Right lobe of liver (tissue), 6 donors: Measurements from ENCODE around the gene IFIT3. TPM values are rescaled to one million over a fixed set of nuclear protein-coding genes. Genes with fewer than 3 reads are reported as not detected.
A peak's percentile ranks its signal among the peaks of the same experiment; 100 is the strongest.

ENCODE experiments used
- ATAC-seq, 4 donors: fragments of 200-7000 bp; cut with Tn5 transposase; one replicate each; pipeline ENCODE4 v1.9.1; 2020; ENCODE audit warnings: mild to moderate bottlenecking in 4 of 4, moderate library complexity in 4 of 4
- DNase-seq, 3 donors: peaks; one replicate each; pipeline ENCODE4 v3.0.0-alpha.2; 2020
- H3K27ac ChIP-seq, 3 donors: fragments of 200-600 bp; one replicate each; pipeline ENCODE4 v1.8.0; 2022
- H3K27me3 ChIP-seq, 2 donors: fragments of 200-600 bp; one replicate each; pipeline ENCODE4 v1.8.0; 2022
- H3K36me3 ChIP-seq, 4 donors: fragments of 200-600 bp; sonication (generic) in 1 of 4; one replicate each; pipeline versions ENCODE4 v1.5.1 to v1.8.0; 2017 to 2022; ENCODE audit warnings: control low read depth in 1 of 4
- H3K4me1 ChIP-seq, 4 donors: fragments of 200-600 bp; sonication (generic) in 1 of 4; one replicate each; pipeline versions ENCODE4 v1.5.1 to v1.8.0; 2017 to 2022; ENCODE audit warnings: control low read depth in 1 of 4
- H3K4me3 ChIP-seq, 3 donors: fragments of 200-600 bp; one replicate each; pipeline ENCODE4 v1.8.0; 2022
- H3K9me3 ChIP-seq, 4 donors: fragments of 200-600 bp; sonication (generic) in 1 of 4; one replicate each; pipeline versions ENCODE4 v1.5.1 to v1.8.0; 2017 to 2022; ENCODE audit warnings: control low read depth in 1 of 4
- POLR2A ChIP-seq: fragments of 450-650 bp; IDR thresholded peaks from one replicate; pipeline ENCODE4 v1.6.1; 2017; ENCODE audit warnings: antibody characterized with exemption, mild to moderate bottlenecking
- WGBS: methylation state at CpG from one replicate; pipeline ENCODE4 v1.1.6; 2018; ENCODE audit warnings: low coverage, low lambda C conversion rate; ENCODE audit not compliant: insufficient coverage; ENCODE audit errors: missing lambda C conversion rate; 5-methylcytosine and 5-hydroxymethylcytosine counted together
- intact Hi-C, 2 donors: fragments of 100-400 bp; cut with DNase I; formaldehyde crosslinking; loops; one replicate each; pipeline versions ENCODE4 v1.11.2 to v1.14.1; 2022
- total RNA-seq, 6 experiments: library from RNA; depleted of rRNA in 2 of 6; stranded (reverse); fragments of >200 nt in 2 of 6; fragmentation: NEBNext Ultra II Directional in 3 of 6; extraction: Animal tissue kit (Norgen Biotek cat#: 25700) in 3 of 6; gene quantifications; one replicate each; pipeline versions ENCODE4 v1.1.0 to v1.2.4, GENCODE V29; 2016 to 2023
- TF ChIP-seq, protein P1 (sequence below), 4 donors: fragments of 200-600 bp in 3 of 4; fragments of 450-650 bp in 1 of 4; IDR thresholded peaks; one replicate each; pipeline versions ENCODE4 v1.5.1 to v1.8.0; 2016 to 2022; ENCODE audit warnings: antibody characterized with exemption in 4 of 4, mild to moderate bottlenecking in 2 of 4
- donor health status: DM: no; HTN: yes; CAD: no.
- donor health status: DM: no; HTN: no; CAD: no.
- donor health status: DM: no; HTN: no; CAD: no.
- donor health status: DM: no; HTN: yes; CAD: no.
- donor health status: DM: no; HTN: yes; CAD: no.

Gene IFIT3
- total RNA-seq, 6 experiments from 2014 or later = 7.5 to 17.9 (median 11.5) TPM

DNA sequence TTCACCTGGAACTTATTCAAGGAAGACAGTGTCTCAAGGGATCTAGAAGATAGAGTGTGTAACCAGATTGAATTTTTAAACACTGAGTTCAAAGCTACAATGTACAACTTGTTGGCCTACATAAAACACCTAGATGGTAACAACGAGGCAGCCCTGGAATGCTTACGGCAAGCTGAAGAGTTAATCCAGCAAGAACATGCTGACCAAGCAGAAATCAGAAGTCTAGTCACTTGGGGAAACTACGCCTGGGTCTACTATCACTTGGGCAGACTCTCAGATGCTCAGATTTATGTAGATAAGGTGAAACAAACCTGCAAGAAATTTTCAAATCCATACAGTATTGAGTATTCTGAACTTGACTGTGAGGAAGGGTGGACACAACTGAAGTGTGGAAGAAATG lies 10.9 kb downstream of the IFIT3 start:
- Histone ChIP-seq H3K9me3 (no peaks in the 10 kb centered on the region), H3K36me3 (peaks cover 0 to 25% (median 5%) of the 10 kb centered on the region in 4 donors), H3K27me3 (no peaks in the 10 kb centered on the region), H3K4me1 (peaks cover 0 to 26% (median 5%) of the 10 kb centered on the region in 4 donors), H3K27ac (no peak overlapping the region), H3K4me3 (no peak overlapping the region)
- 76% methylated on average over 3 of the region's 3 CpGs for WGBS
- ATAC-seq (no peak), DNase-seq (no peak)
- TF ChIP-seq POLR2A = no peak
- TF ChIP-seq, protein P1, sequence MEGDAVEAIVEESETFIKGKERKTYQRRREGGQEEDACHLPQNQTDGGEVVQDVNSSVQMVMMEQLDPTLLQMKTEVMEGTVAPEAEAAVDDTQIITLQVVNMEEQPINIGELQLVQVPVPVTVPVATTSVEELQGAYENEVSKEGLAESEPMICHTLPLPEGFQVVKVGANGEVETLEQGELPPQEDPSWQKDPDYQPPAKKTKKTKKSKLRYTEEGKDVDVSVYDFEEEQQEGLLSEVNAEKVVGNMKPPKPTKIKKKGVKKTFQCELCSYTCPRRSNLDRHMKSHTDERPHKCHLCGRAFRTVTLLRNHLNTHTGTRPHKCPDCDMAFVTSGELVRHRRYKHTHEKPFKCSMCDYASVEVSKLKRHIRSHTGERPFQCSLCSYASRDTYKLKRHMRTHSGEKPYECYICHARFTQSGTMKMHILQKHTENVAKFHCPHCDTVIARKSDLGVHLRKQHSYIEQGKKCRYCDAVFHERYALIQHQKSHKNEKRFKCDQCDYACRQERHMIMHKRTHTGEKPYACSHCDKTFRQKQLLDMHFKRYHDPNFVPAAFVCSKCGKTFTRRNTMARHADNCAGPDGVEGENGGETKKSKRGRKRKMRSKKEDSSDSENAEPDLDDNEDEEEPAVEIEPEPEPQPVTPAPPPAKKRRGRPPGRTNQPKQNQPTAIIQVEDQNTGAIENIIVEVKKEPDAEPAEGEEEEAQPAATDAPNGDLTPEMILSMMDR (IDR thresholded peaks at IDR 0.05) = no peak
- intact Hi-C loops = no loop called here

DNA sequence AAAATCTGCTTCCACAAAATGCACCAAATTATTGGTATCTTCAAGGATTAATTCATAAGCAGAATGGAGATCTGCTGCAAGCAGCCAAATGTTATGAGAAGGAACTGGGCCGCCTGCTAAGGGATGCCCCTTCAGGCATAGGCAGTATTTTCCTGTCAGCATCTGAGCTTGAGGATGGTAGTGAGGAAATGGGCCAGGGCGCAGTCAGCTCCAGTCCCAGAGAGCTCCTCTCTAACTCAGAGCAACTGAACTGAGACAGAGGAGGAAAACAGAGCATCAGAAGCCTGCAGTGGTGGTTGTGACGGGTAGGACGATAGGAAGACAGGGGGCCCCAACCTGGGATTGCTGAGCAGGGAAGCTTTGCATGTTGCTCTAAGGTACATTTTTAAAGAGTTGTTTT lies 12.1 kb downstream of the IFIT3 start:
- no peak for ATAC-seq
- no peak for TF ChIP-seq POLR2A
- TF ChIP-seq, protein P1 (IDR thresholded peaks at IDR 0.05) = no peak
- no peaks in the 10 kb centered on the region for H3K9me3 ChIP-seq
- DNase-seq = no peak
- H3K36me3 ChIP-seq = peaks cover 0 to 25% (median 5%) of the 10 kb centered on the region in 4 donors
- WGBS = 100% methylated on average over 1 of the region's 4 CpGs
- no peak overlapping the region for H3K4me3 ChIP-seq
- H3K27me3 ChIP-seq = no peaks in the 10 kb centered on the region
- H3K27ac ChIP-seq = no peak overlapping the region
- intact Hi-C loops = no loop called here
- peaks cover 0 to 14% (median 0%) of the 10 kb centered on the region in 4 donors for H3K4me1 ChIP-seq

DNA sequence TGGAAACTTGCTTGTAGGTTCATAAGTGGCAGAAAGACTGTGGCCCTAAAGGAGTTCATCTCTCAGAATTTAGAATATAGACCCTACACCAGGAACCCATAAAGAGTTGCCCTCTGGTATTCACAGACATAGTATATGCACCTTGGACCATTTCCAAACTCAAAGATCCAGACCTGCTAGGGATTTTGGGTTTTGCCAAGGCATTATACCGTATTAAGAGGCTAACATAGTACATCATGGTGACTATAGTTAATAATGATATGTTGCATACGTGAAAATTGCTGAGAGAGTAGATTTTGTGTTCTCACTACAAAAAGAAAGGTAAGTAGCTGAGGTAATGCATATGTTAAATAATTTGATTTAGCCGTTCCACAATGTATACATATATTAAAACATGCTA lies 13.9 kb downstream of the IFIT3 start:
- Histone ChIP-seq H3K27me3 (no peaks in the 10 kb centered on the region), H3K4me3 (no peak overlapping the region), H3K9me3 (no peaks in the 10 kb centered on the region), H3K4me1 (peaks cover 0 to 24% (median 7%) of the 10 kb centered on the region in 4 donors), H3K27ac (no peak overlapping the region), H3K36me3 (peaks cover 0 to 25% (median 5%) of the 10 kb centered on the region in 4 donors)
- ATAC-seq (no peak), DNase-seq (no peak)
- 92% methylated on average over 3 of the region's 3 CpGs for WGBS
- intact Hi-C loops = no loop called here
- TF ChIP-seq POLR2A = no peak
- TF ChIP-seq, protein P1 (IDR thresholded peaks at IDR 0.05) = no peak

DNA sequence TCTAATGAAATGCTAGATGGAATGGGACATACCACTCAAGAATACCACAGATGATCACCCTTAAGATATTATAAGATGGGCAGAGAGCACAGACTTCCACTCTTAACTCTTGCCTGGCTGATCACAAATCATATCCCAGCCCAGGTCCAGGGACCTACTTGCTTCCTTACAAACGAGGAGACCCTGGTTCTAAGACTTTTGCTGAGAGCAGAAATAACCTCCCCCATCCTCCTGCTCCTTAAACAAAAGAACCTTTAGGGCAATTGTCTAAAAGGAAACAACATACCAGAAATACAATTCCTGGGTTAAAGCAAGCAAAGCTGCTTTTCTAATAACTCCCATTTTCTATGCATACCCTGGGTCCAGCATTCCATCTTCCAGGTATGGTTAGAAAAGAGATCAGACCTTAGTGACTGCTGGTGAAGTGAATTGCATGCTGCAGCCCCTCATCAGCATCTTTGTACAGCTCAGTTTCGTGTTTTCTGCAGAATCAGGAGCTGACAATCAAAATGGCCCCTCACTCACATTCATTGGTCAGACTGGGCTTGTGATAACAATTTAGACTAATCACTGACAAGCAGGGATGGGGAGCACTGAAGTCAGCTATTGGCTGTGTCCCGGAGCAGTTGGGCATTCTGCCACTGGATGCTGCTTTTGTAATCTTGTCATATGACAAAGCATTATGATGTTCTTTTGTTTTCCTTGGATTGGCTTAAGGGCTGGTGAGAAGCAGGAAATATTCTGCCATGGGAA lies 14.6 kb downstream of the IFIT3 start:
- Histone ChIP-seq H3K36me3 (peaks cover 0 to 24% (median 5%) of the 10 kb centered on the region in 4 donors), H3K9me3 (no peaks in the 10 kb centered on the region), H3K4me1 (peaks cover 0 to 31% (median 10%) of the 10 kb centered on the region in 4 donors), H3K27ac (no peak overlapping the region), H3K27me3 (no peaks in the 10 kb centered on the region), H3K4me3 (no peak overlapping the region)
- 38% methylated on average over 2 of the region's 3 CpGs for WGBS
- DNase-seq = peak in 1 of 3 donors; percentile 66
- peak in 3 of 4 donors; percentile 14 to 34 (median 32) for ATAC-seq
- no peak for TF ChIP-seq POLR2A
- TF ChIP-seq, protein P1 (IDR thresholded peaks at IDR 0.05) = no peak
- intact Hi-C loops = no loop called here
